CD14-positive monocyte (primary cell): Measurements from ENCODE around the gene SELENOO. TPM values are rescaled to one million over a fixed set of nuclear protein-coding genes. Genes with fewer than 3 reads are reported as not detected.

Source experiments
- DNase-seq, 3 donors: peaks; one replicate each; pipeline ENCODE4 v3.0.0-alpha.2; 2011 to 2022
- H2AFZ ChIP-seq: 2 replicates; pipeline ENCODE4 v1.6.0; 2012; ENCODE audit warnings: mild to moderate bottlenecking, low read depth, low read length, inconsistent platforms; ENCODE audit not compliant: insufficient read depth, poor library complexity, severe bottlenecking
- H3K27ac ChIP-seq, 2 donors: 1 replicate in 1 of 2; 2 replicates in 1 of 2; pipeline ENCODE4 v1.5.1; 2012 to 2013; ENCODE audit warnings: low read length in 2 of 2, control low read depth in 1 of 2, inconsistent platforms in 1 of 2, low read depth in 1 of 2, mild to moderate bottlenecking in 1 of 2
- H3K27me3 ChIP-seq, 2 donors: one replicate each; pipeline versions ENCODE4 v1.6.0 to v1.6.1; 2011 to 2013; ENCODE audit warnings: low read length in 2 of 2; ENCODE audit not compliant: control insufficient read depth in 2 of 2, insufficient read depth in 2 of 2
- H3K36me3 ChIP-seq, 2 donors: replicated peaks in 1 of 2; 1 replicate in 1 of 2; 2 replicates in 1 of 2; pipeline versions ENCODE4 v1.5.1 to v1.6.1; 2012 to 2013; ENCODE audit warnings: low read length in 2 of 2, control low read depth in 1 of 2, inconsistent platforms in 1 of 2, mild to moderate bottlenecking in 1 of 2; ENCODE audit not compliant: insufficient read depth in 2 of 2, control insufficient read depth in 1 of 2
- H3K4me1 ChIP-seq, 2 donors: 1 replicate in 1 of 2; 2 replicates in 1 of 2; pipeline versions ENCODE4 v1.5.1 to v1.6.1; 2012 to 2013; ENCODE audit warnings: low read length in 2 of 2, control low read depth in 1 of 2, inconsistent platforms in 1 of 2, mild to moderate bottlenecking in 1 of 2, moderate library complexity in 1 of 2; ENCODE audit not compliant: insufficient read depth in 2 of 2, control insufficient read depth in 1 of 2
- H3K4me2 ChIP-seq: replicated peaks from 2 replicates; pipeline ENCODE3; 2012; ENCODE audit warnings: low read length, moderate library complexity, mild to moderate bottlenecking; ENCODE audit not compliant: poor library complexity, severe bottlenecking; ENCODE audit errors: extremely low read depth
- H3K4me3 ChIP-seq, 3 experiments: fragments of 200-600 bp in 1 of 3; sonication (generic) in 1 of 3; replicated peaks in 1 of 3; 1 replicate in 2 of 3; 2 replicates in 1 of 3; pipeline ENCODE4 v1.5.1; 2011 to 2013; ENCODE audit warnings: low read length in 3 of 3, mild to moderate bottlenecking in 3 of 3, control low read depth in 2 of 3, low read depth in 2 of 3, inconsistent platforms in 1 of 3, moderate library complexity in 1 of 3
- H3K79me2 ChIP-seq: 2 replicates; pipeline ENCODE4 v1.6.0; 2012; ENCODE audit warnings: mild to moderate bottlenecking, control low read depth, inconsistent platforms, low read length, moderate library complexity; ENCODE audit not compliant: insufficient read depth
- H3K9ac ChIP-seq: 2 replicates; pipeline ENCODE4 v1.6.0; 2017; ENCODE audit warnings: low read length, mild to moderate bottlenecking; ENCODE audit not compliant: insufficient read depth, poor library complexity, severe bottlenecking
- H3K9me3 ChIP-seq, 2 donors: replicated peaks in 1 of 2; 1 replicate in 1 of 2; 2 replicates in 1 of 2; pipeline versions ENCODE4 v1.5.1 to v1.6.1; 2012 to 2013; ENCODE audit warnings: low read length in 2 of 2, control low read depth in 1 of 2; ENCODE audit not compliant: control insufficient read depth in 1 of 2, insufficient read depth in 1 of 2
- H4K20me1 ChIP-seq: 2 replicates; pipeline ENCODE4 v1.6.0; 2012; ENCODE audit warnings: mild to moderate bottlenecking, low read length, control low read depth, moderate library complexity; ENCODE audit not compliant: insufficient read depth
- H3K27ac Mint-ChIP-seq, 7 donors: one replicate each; pipeline ENCODE4 v1.8.0; 2020; ENCODE audit warnings: mild to moderate bottlenecking in 7 of 7, mixed read lengths in 7 of 7, moderate library complexity in 6 of 7, inconsistent platforms in 2 of 7
- H3K27me3 Mint-ChIP-seq, 3 donors: one replicate each; pipeline ENCODE4 v1.8.0; 2021 to 2022; ENCODE audit warnings: low read depth in 3 of 3, mild to moderate bottlenecking in 3 of 3, mixed read lengths in 3 of 3, moderate library complexity in 3 of 3, inconsistent platforms in 1 of 3
- H3K36me3 Mint-ChIP-seq, 2 donors: one replicate each; pipeline ENCODE4 v1.8.0; 2020; ENCODE audit warnings: mixed read lengths in 2 of 2, inconsistent platforms in 1 of 2, mild to moderate bottlenecking in 1 of 2
- H3K4me1 Mint-ChIP-seq: one replicate; pipeline ENCODE4 v1.8.0; 2020; ENCODE audit warnings: mild to moderate bottlenecking, mixed read lengths
- H3K4me3 Mint-ChIP-seq, 2 donors: one replicate each; pipeline ENCODE4 v1.8.0; 2020; ENCODE audit warnings: mild to moderate bottlenecking in 2 of 2, mixed read lengths in 2 of 2, moderate library complexity in 1 of 2
- H3K9me3 Mint-ChIP-seq, 7 donors: one replicate each; pipeline ENCODE4 v1.8.0; 2020 to 2022; ENCODE audit warnings: mixed read lengths in 7 of 7, mild to moderate bottlenecking in 6 of 7, moderate library complexity in 6 of 7, inconsistent platforms in 2 of 7
- WGBS: methylation state at CpG from one replicate; pipeline ENCODE4 v1.1.5; 2013; ENCODE audit warnings: missing lambda C conversion rate; ENCODE audit not compliant: insufficient coverage; 5-methylcytosine and 5-hydroxymethylcytosine counted together
- intact Hi-C, 2 donors: fragments of 100-400 bp; cut with micrococcal nuclease; formaldehyde crosslinking; loops; one replicate each; pipeline versions ENCODE4 v1.15.0 to v1.15.1; 2023
- polyA plus RNA-seq, 3 donors: library from polyadenylated mRNA; depleted of rRNA in 1 of 3; unstranded in 2 of 3; stranded (reverse) in 1 of 3; fragments of 300-500 nt in 2 of 3; fragments of >200 nt in 1 of 3; fragmentation: Illumina TruSeq in 2 of 3; gene quantifications; 1 replicate in 2 of 3; 2 replicates in 1 of 3; pipeline ENCODE4 v1.2.3, GENCODE V29; 2012 to 2021
- TF ChIP-seq, protein P1 (sequence below): fragments of 200-600 bp; IDR thresholded peaks from one replicate; pipeline ENCODE4 v1.8.0; 2022; ENCODE audit warnings: antibody characterized with exemption, mild to moderate bottlenecking

The SELENOO gene
- polyA plus RNA-seq, 3 donors = 2.7 to 76.9 (median 8.7) TPM

DNA sequence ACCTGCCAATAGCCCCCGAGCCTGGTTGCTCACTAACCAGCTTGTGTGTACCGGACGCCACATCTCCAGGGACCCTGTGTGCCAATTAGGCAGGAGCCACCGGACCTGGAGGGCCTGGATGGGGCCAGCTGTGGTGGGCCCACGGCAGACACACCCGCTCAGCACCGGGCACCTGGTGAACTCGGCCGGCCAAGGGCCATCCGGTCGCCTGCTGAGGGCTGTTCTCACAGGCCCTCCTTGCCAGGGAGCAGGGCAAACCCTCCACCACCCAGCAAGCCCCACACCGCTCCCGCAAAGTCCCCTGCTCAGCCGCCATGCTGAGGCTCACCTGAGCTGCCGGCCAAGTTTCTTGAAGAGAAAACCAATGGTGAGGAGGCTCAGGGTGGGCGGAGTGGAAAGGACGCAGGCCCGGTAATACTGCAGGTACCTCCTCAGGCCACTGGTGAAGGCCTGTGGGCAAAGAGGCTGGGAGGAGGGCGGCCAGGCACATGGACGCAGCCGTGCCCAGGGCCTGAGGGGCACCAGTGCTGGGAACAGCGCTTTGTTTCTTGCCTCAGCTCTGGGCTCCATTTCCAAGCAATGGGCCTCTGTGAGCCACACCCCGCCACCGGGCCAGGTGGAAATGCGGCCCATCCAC is 26.9 kb downstream of the SELENOO start:
- Mint-ChIP-seq H3K27ac (peak overlapping the region in 1 of 7 donors; percentile 44), H3K4me1 (no peaks in the 10 kb centered on the region), H3K4me3 (no peak overlapping the region), H3K9me3 (no peaks in the 10 kb centered on the region), H3K27me3 (peaks cover 0 to 2% (median 0%) of the 10 kb centered on the region in 3 donors), H3K36me3 (peaks cover 55 to 88% of the 10 kb centered on the region in 2 donors)
- no peak for DNase-seq
- Histone ChIP-seq H3K27ac (no peak overlapping the region), H3K9me3 (no peaks in the 10 kb centered on the region), H4K20me1 (no peaks in the 10 kb centered on the region), H3K27me3 (no peaks in the 10 kb centered on the region), H3K4me2 (no peak overlapping the region), H3K79me2 (no peaks in the 10 kb centered on the region), H3K9ac (no peak overlapping the region), H3K36me3 (peaks cover 59 to 80% of the 10 kb centered on the region in 2 donors), H3K4me3 (no peak overlapping the region), H2AFZ (no peak overlapping the region), H3K4me1 (no peaks in the 10 kb centered on the region)
- intact Hi-C loops = no loop called here
- 93% methylated on average over 22 of the region's 25 CpGs for WGBS
- TF ChIP-seq, protein P1, sequence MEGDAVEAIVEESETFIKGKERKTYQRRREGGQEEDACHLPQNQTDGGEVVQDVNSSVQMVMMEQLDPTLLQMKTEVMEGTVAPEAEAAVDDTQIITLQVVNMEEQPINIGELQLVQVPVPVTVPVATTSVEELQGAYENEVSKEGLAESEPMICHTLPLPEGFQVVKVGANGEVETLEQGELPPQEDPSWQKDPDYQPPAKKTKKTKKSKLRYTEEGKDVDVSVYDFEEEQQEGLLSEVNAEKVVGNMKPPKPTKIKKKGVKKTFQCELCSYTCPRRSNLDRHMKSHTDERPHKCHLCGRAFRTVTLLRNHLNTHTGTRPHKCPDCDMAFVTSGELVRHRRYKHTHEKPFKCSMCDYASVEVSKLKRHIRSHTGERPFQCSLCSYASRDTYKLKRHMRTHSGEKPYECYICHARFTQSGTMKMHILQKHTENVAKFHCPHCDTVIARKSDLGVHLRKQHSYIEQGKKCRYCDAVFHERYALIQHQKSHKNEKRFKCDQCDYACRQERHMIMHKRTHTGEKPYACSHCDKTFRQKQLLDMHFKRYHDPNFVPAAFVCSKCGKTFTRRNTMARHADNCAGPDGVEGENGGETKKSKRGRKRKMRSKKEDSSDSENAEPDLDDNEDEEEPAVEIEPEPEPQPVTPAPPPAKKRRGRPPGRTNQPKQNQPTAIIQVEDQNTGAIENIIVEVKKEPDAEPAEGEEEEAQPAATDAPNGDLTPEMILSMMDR = no peak

DNA sequence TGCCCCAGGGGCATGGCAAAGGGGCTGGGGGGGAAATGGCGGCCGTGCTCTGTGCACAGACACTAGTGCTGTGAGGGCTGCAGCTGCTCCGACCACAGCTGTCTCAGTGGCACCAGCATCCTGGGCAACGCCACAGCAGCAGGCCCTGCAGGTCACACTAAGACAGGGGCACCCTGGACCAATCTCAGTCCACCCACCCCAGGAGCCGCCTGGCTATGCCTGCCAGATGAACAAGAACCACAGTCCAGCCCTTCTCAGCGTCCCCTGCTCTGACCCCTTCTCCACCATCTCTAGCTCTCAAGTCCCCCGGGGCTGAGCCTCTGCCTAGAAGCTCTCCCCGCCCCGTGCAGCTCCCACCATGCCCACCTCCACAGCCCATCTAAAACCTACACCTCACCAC is 27.6 kb downstream of the SELENOO start:
- Histone ChIP-seq H3K36me3 (peaks cover 60 to 80% of the 10 kb centered on the region in 2 donors), H3K4me1 (no peaks in the 10 kb centered on the region), H3K4me3 (no peak overlapping the region), H3K9me3 (no peaks in the 10 kb centered on the region), H3K27ac (no peak overlapping the region), H3K9ac (no peak overlapping the region), H3K27me3 (no peaks in the 10 kb centered on the region), H4K20me1 (peaks cover under 1% of the 10 kb centered on the region), H3K4me2 (no peak overlapping the region), H3K79me2 (no peaks in the 10 kb centered on the region), H2AFZ (no peak overlapping the region)
- H3K4me1 Mint-ChIP-seq = no peaks in the 10 kb centered on the region
- intact Hi-C loops = no loop called here
- H3K27ac Mint-ChIP-seq = no peak overlapping the region
- DNase-seq = no peak
- H3K27me3 Mint-ChIP-seq = peaks cover 0 to 2% (median 0%) of the 10 kb centered on the region in 3 donors
- H3K4me3 Mint-ChIP-seq = peak overlapping the region in 1 of 2 donors; percentile 20
- H3K36me3 Mint-ChIP-seq = peaks cover 57 to 88% of the 10 kb centered on the region in 2 donors
- WGBS = 96% methylated on average over 9 of the region's 9 CpGs
- TF ChIP-seq, protein P1 = no peak
- H3K9me3 Mint-ChIP-seq = no peaks in the 10 kb centered on the region
